SJCRH30 (cell line): ENCODE measurements around the gene TSC1. TPM values are rescaled to one million over a fixed set of nuclear protein-coding genes. Genes with fewer than 3 reads are reported as not detected.

Experiments used
- DNase-seq, 2 experiments: peaks; one replicate each; pipeline ENCODE4 v3.0.0-alpha.2; 2015 to 2020
- H3K27ac ChIP-seq: fragments of 250-450 bp; sonication (Bioruptor Pico); 2 replicates; pipeline ENCODE4 v1.5.1; 2020; ENCODE audit warnings: mild to moderate bottlenecking, moderate library complexity
- H3K27me3 ChIP-seq: fragments of 250-450 bp; sonication (Bioruptor Pico); 2 replicates; pipeline ENCODE4 v1.5.1; 2020; ENCODE audit warnings: mild to moderate bottlenecking, moderate library complexity
- H3K36me3 ChIP-seq: fragments of 250-450 bp; sonication (Bioruptor Pico); 2 replicates; pipeline ENCODE4 v1.5.1; 2020; ENCODE audit warnings: mild to moderate bottlenecking, moderate library complexity
- H3K4me1 ChIP-seq: fragments of 250-450 bp; sonication (Bioruptor Pico); 2 replicates; pipeline ENCODE4 v1.5.1; 2020; ENCODE audit warnings: mild to moderate bottlenecking, moderate library complexity
- H3K4me3 ChIP-seq: fragments of 250-450 bp; sonication (Bioruptor Pico); 2 replicates; pipeline ENCODE4 v1.5.1; 2020; ENCODE audit warnings: mild to moderate bottlenecking, moderate library complexity
- H3K9me3 ChIP-seq: fragments of 250-450 bp; sonication (Bioruptor Pico); replicated peaks from 2 replicates; pipeline ENCODE4 v1.5.1; 2020; ENCODE audit warnings: mild to moderate bottlenecking, moderate library complexity
- total RNA-seq: library from RNA; depleted of rRNA; stranded (reverse); fragments of >200 nt; shearing (Covaris generic); gene quantifications from 2 replicates; pipeline ENCODE4 v1.2.3, GENCODE V29; 2014; rRNA removed

Gene TSC1
- total RNA-seq, 1 experiment from 2014 or later: 44.5 TPM

DNA sequence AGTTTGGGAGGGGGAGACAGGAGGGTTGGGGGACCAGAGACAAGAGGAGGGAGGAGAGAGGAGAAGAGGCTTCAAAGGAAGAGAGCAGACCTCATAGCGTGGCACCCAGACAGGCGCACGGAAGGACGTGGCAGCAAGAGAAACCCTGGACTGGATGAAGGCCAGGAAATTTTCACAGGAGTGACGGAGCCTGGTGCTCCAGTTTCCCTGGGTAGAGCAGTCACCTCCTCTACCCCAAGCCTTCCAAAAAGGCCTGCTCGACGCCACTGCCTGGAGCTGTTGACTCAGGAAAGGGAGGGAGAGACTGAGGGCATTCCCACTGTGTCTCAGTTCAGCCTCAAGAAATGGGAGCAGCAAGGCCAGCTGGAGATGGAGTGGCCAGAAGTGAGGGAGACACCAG is 85.7 kb downstream of the TSC1 start:
- H3K27ac ChIP-seq: no peak overlapping the region
- H3K36me3 ChIP-seq: no peaks in the 10 kb centered on the region
- H3K9me3 ChIP-seq: no peaks in the 10 kb centered on the region

DNA sequence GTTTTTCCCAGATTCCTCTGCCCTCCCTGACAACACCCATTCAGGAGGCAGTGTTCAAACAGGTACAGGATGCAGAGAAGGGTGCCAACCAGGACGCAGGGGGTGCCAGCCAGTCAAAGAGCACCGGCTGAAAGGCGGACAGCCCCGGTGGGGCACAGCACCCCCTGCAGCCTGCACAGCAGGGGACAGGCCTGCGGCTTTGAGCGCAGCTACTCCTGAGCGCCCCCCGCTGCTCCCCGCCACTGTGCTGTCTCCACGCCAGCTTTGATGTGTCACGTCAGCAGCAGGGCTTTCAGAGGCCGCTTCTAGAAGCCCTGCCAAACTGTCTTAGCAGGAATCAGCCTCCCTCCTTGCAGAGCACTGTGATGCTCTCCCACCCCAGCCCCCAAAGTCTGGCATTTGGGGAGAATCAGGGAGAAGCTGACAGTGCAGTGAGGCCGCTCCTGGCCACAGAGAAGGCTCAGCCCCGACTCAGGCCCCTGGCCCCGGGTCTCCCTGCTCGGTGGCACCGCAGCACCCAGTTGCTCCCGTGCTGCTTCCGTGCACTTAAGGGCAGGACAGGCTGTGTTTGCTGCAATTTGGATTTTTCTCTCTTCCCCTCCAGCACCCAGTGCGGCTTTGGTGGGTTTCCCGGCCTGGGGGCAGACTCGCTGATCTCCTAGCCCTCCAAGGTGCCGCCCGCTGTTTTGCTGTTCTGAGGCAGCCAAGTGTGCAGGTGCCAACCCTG is 86.6 kb downstream of the TSC1 start:
- Histone ChIP-seq H3K4me1 (no peaks in the 10 kb centered on the region; the same call in 1 of the 2 replicates), H3K36me3 (no peaks in the 10 kb centered on the region), H3K27ac (no peak overlapping the region), H3K4me3 (no peak overlapping the region), H3K9me3 (no peaks in the 10 kb centered on the region), H3K27me3 (peaks cover 49% of the 10 kb centered on the region)
- DNase-seq: no peak

More for the DNA sequence above, 85.7 kb downstream of the TSC1 start:
- no peak for DNase-seq
- no peak overlapping the region for H3K4me3 ChIP-seq
- H3K4me1 ChIP-seq: no peaks in the 10 kb centered on the region; the same call in 1 of the 2 replicates
- peaks cover 52% of the 10 kb centered on the region for H3K27me3 ChIP-seq

DNA sequence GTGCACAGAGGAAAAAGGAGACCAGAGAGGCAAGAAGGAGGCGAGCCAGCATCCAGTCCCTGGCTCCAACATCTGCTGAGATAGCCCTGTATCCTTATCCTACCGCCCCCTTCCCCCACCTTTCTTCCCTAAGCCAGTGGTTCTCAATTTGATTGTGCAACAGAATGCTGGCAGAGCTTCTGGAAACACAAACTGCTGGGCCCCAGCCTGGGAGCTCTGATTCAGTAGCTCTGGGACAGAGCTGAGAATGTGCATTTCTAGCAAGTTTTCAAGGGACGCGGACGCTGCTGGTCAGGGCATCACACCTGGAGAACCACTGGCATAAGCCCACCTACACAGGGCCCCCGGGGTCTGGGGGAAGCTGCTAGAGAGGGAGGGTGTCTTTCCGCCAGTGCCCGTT is 87.4 kb downstream of the TSC1 start:
- Histone ChIP-seq H3K27me3 (peaks cover 46% of the 10 kb centered on the region), H3K36me3 (no peaks in the 10 kb centered on the region), H3K4me3 (no peak overlapping the region), H3K9me3 (no peaks in the 10 kb centered on the region), H3K4me1 (no peaks in the 10 kb centered on the region), H3K27ac (no peak overlapping the region)
- no peak for DNase-seq

DNA sequence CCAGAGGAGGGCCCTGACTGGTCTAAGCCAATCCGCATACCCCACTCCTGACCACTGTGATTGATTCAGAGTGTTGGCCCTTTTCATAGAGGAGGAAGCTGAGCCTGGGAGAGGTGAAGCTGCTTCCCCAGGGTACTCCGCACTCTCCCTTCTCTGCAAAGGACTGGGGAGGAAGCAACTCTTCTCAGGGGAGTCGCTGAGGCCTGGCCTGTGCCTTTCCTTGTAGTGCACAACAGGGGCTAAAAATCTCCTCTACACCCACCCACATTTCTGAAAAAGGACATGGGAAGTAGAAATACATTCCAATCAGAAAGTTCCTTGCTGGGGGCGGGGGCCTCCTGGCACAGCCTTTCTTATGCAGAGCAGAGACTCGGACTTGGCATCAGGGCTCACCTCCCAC is 88.5 kb downstream of the TSC1 start:
- H3K27ac ChIP-seq: no peak overlapping the region
- DNase-seq: no peak
- no peaks in the 10 kb centered on the region for H3K4me1 ChIP-seq
- no peaks in the 10 kb centered on the region for H3K9me3 ChIP-seq
- H3K36me3 ChIP-seq: no peaks in the 10 kb centered on the region
- H3K4me3 ChIP-seq: no peak overlapping the region
- H3K27me3 ChIP-seq: peaks cover 46% of the 10 kb centered on the region

DNA sequence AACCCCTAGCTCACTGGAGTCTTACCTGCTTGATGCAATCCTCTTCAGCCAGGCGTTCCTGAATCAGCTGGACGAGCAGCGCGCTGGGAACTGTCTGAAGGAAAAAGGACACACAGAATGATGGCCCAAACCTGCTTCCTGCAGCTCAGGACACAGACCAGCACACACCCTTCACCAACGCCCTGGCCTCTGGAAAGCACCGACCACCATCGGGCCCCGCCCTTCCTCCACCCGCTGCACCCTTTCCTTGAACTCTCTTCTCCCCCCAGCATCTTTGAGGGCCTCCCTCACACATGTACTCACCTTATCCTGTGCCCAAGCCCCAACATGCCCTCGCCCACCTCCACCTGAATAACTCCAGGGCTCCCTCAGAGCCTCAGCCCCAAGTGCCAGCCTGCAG is 89.6 kb downstream of the TSC1 start:
- H3K27ac ChIP-seq: no peak overlapping the region
- no peaks in the 10 kb centered on the region for H3K36me3 ChIP-seq
- no peak overlapping the region for H3K4me3 ChIP-seq
- H3K4me1 ChIP-seq: no peaks in the 10 kb centered on the region
- no peaks in the 10 kb centered on the region for H3K9me3 ChIP-seq
- DNase-seq: no peak
- H3K27me3 ChIP-seq: peaks cover 43% of the 10 kb centered on the region

DNA sequence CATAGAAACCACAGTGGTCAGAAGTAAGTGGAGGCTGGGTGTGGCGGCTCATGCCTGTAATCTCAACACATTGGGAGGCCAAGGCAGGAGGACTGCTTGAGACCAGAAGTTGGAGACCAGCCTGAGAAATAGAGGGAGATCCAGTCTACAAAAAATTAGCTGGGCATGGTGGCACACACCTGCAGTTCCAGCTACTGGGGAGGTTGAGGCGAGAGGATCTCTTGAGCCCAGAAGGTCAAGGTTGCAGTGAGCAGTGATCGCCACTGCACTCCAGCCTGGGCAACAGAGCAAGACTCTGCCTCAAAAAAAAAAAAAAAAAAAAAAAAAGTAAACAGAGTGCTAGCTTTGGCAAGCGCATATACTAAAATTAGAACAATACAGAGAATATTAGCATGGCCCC is 90.9 kb downstream of the TSC1 start:
- H3K27me3 ChIP-seq: peaks cover 40% of the 10 kb centered on the region
- H3K27ac ChIP-seq: no peak overlapping the region
- no peak overlapping the region for H3K4me3 ChIP-seq
- H3K4me1 ChIP-seq: no peaks in the 10 kb centered on the region
- H3K9me3 ChIP-seq: no peaks in the 10 kb centered on the region
- no peak for DNase-seq
- no peaks in the 10 kb centered on the region for H3K36me3 ChIP-seq

DNA sequence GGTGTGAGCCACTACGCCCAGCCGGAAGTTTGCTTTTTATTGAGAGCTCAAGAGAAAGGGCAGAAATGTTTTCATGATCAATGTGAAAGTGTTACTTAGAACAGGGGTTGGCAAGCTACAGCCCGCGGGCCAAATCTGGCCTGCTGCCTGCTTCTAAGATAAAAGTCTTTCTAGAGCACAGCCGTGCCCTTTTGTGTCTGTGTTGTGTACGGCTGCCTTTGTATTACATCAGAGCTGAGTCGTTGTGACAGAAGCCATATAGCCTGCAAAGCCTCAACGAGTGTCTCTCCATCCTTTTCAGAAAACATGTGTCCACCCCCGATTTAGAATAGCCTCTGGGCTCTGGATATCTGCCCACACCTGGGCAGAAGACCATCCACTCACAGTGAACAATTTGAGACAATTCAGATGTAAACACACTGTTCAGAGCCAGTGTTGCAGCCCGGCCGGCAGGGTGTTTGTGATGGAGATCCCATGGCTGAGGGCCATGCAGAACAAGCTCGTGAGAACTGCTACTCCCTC is 95.2 kb downstream of the TSC1 start:
- no peak overlapping the region for H3K27ac ChIP-seq
- no peak overlapping the region for H3K4me3 ChIP-seq
- H3K27me3 ChIP-seq: peaks cover 7% of the 10 kb centered on the region
- no peaks in the 10 kb centered on the region for H3K36me3 ChIP-seq
- no peak for DNase-seq
- no peaks in the 10 kb centered on the region for H3K9me3 ChIP-seq
- no peaks in the 10 kb centered on the region for H3K4me1 ChIP-seq

DNA sequence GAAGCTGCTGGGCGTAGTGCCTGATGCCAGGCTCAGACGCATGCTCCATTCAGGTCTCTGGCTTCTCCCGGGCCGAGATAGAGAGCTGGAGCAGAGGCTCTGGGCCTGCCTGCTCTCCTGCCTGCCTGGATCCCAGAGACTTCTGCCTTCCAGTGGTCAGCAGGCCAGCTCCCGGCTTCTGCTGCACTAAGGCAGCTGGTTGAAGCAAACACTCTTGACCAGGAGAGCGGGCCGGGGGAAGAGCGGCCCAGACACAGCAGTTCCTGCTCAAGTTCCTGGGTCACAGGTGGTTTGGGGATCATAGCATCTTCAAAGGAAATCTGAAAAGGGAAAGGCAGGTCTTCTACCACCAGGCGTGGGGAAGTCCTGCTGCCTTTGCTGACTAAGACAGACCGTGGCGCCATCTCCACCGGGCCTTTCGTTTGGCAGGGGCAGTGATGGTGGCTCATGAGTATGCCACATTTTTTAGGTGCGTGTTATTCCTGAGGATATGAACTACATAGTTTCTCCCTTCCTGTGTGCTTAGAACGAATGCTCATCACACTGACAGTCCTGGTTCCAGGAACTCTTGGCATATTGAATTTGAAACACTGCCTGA is 97.4 kb downstream of the TSC1 start:
- Histone ChIP-seq H3K36me3 (no peaks in the 10 kb centered on the region), H3K9me3 (no peaks in the 10 kb centered on the region), H3K27ac (no peak overlapping the region), H3K27me3 (peaks cover 12% of the 10 kb centered on the region), H3K4me3 (no peak overlapping the region), H3K4me1 (no peaks in the 10 kb centered on the region)
- no peak for DNase-seq

DNA sequence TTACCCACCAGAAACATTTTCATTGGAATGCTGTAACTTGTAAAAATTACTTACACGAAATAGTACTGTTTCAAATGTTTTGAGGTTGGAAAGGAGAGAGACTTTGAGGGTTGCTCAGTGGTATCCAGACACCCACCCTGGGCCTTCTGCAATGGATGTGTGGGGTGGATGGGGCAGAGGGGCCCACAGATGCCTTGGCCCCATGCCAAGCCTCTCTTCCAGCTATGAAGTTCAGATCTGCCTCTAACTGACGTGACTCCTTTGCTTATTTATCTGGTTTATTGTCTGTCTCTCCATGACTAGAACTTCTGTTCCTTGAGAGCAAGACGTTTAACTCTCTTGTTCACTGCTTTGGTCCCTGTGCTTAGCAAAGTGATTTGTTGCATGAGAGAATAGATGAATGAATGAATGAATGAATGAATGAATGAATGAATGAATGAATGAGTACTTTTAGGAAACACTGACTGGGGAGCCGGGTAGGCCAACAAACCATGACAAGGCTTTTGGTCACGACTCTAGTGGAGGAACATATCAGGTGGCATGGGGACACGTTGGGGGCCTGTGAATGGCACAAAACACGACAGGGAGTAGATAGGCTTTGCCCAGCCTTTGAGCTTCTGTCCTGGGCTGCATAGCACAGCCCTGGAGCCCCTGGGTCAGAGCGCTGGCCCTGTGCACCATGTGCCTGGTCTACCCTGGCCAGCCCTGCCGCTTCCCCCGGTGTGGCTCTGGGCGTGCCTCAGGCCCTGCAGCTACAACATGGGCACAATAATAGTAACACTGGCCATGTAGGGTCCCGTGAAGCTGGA is 98.1 kb downstream of the TSC1 start:
- Histone ChIP-seq H3K4me1 (no peaks in the 10 kb centered on the region), H3K27ac (no peak overlapping the region), H3K4me3 (no peak overlapping the region), H3K36me3 (no peaks in the 10 kb centered on the region), H3K27me3 (peaks cover 15% of the 10 kb centered on the region), H3K9me3 (no peaks in the 10 kb centered on the region)
- DNase-seq: no peak

DNA sequence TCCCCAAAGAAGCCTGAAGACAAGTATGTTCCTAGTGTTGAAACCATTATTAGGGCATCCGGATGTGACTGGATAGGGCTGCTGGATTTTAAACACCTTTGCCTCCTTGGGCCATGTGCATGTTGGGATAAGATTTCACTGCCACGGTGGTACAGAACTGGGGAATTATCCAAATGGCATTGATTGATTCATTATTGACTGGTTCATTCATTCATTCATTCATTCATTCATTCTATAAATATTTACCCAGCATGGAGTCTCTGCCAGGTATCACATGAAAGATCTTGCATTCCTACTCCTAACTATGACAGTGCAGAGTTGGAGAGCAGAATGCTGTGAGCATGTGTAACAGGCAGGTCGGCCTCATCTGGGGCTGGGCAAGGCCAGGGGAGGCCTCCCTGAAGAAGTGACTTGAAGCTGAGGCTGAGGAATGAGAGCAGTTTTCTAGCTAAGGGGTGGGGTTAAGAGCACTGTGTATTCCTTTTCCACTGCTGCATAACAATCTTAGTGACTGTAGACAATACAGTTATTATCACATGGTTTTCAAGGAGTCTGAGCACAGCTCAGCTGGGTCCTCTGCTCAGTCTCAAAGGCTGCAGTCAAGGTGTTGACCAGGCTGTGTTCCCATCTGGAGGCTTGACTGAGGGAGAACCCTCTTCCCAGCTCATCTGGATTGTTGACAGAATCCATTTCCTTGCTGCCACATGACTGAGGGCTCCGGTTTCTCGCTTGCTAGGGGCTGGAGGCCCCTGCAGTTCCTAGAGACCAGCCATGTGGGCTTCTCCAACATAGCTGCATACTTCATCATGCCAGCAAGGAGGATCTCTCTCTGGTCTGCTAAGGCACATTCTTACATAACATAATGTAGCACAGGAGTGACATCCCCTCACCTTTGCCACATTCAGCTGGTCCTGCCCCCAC is 102.0 kb downstream of the TSC1 start:
- no peak overlapping the region for H3K27ac ChIP-seq
- peaks cover 20% of the 10 kb centered on the region for H3K27me3 ChIP-seq
- no peaks in the 10 kb centered on the region for H3K9me3 ChIP-seq
- no peaks in the 10 kb centered on the region for H3K36me3 ChIP-seq
- no peaks in the 10 kb centered on the region for H3K4me1 ChIP-seq
- H3K4me3 ChIP-seq: no peak overlapping the region
- no peak for DNase-seq

Other genes with a start within 250 kb of the TSC1 start
- not detected in 2 replicates for gene AK8, start 66.3 kb downstream of the TSC1 start, total RNA-seq
- 0.59 and 0.76 TPM in 2 replicates for gene SPACA9, start 65.7 kb downstream of the TSC1 start, total RNA-seq
- 0.13 and 0.53 TPM in 2 replicates for gene GFI1B, start 34.1 kb upstream of the TSC1 start, total RNA-seq
- 87.6 and 89.5 TPM in 2 replicates for gene GTF3C5, start 86.4 kb upstream of the TSC1 start, total RNA-seq
- 0.53 and 0.71 TPM in 2 replicates for gene CEL, start 117.4 kb upstream of the TSC1 start, total RNA-seq
- gene RALGDS, start 176.6 kb upstream of the TSC1 start, total RNA-seq: 21.5 and 26.9 TPM in 2 replicates
- gene GBGT1, start 219.3 kb upstream of the TSC1 start, total RNA-seq: 1.2 TPM in 2 replicates